Stimulated activated CD8-positive, alpha-beta memory T cell treated with anti-CD3 and anti-CD28 coated beads, Interleukin-15, amount 100 ng/mL, for 1 hour (primary cell): ENCODE results near the gene TCF7.

ENCODE experiments used
- DNase-seq: peaks from one replicate; pipeline ENCODE4 v3.0.0-alpha.2; 2020; ENCODE audit warnings: low read depth

The TCF7 gene

DNA sequence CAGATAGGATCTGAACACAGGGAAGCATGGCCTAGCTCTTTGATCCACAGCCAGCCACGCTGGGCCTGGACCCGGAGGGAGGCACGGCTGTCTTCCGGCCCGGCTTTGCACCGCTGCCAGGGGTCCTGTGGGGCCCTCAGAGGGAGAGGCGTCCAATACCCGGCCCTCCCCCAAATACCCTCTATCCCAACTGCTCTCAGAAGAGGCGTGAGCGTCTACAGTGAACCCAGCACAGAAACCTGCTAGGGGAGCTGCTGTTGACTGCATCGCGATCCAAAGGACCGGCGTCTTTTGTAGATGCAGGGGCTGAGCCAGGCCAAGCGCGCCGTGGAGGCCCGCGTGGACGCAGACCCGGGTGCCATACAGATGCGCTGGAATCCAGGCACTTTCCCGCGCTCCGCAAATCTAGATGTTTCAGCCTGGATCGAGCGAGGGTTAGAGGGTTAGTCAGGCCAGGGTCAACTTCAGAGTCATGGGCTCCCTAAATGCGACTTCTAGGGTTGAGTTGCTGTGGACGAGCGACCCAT is 1.1 kb upstream of the TCF7 start:
- DNase-seq: no peak

DNA sequence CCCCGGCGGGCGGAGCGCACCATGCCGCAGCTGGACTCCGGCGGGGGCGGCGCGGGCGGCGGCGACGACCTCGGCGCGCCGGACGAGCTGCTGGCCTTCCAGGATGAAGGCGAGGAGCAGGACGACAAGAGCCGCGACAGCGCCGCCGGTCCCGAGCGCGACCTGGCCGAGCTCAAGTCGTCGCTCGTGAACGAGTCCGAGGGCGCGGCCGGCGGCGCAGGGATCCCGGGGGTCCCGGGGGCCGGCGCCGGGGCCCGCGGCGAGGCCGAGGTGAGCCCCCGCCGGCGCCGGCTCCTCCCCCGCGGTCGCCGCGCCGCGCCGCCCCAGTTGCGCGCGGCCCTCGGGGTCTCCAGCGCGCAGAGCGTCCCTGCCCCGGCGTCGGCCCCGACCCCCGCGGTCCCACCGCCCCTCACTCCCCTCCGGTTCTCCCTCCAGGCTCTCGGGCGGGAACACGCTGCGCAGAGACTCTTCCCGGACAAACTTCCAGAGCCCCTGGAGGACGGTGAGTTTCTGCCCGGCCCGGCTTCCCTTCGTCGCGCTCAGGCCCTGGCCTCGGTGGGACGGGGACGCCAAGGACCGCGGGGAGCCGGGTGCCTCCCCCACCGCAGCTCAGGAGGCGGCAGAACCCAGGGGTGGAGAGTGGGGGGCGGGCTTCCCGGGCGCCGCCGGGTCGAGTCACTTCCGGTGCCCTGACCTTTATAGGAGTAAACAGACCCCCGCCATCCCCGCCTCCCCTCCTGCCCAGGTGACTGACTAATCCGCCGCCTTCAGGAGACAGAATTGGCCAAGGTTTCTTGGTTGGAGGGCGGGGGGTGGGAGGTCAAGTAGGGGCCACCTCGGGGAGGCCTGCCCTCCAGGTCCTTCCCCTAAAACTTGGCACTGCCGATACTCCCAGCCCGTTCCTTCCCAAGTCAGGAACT is 665 bp downstream of the TCF7 start:
- no peak for DNase-seq

DNA sequence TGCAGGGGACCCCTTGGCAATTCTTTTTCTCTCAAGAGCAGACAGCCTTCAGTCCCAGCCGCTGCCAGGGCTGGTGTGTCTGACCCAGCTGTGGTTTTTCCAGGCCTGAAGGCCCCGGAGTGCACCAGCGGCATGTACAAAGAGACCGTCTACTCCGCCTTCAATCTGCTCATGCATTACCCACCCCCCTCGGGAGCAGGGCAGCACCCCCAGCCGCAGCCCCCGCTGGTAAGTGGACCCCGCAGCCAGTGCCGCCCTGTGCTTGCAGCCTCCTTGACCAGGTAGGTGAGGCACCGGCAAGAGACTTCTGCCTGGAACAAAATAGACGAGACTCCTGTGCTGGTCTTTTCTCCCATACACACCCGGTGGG is 1.3 kb downstream of the TCF7 start:
- no peak for DNase-seq

DNA sequence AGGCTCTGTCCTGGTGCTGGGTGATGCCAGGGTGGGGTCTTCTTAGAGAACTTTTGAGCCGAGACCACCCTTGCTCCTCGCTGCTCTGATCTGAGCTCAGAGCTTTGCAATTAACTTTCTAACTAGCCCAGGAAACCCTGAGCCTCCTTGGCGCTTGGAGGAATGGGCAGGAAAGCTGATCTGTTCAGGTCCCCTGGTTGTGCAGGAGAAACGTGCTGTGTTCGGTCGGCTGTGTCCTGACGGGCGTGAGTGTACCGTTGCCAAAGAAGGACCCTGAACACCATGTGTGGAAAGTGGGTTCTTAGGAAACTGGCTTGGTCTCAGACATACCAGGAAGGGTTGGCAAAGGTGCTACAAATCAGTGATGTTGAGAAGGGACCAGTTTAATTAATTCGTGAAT is 1.8 kb downstream of the TCF7 start:
- DNase-seq: no peak

DNA sequence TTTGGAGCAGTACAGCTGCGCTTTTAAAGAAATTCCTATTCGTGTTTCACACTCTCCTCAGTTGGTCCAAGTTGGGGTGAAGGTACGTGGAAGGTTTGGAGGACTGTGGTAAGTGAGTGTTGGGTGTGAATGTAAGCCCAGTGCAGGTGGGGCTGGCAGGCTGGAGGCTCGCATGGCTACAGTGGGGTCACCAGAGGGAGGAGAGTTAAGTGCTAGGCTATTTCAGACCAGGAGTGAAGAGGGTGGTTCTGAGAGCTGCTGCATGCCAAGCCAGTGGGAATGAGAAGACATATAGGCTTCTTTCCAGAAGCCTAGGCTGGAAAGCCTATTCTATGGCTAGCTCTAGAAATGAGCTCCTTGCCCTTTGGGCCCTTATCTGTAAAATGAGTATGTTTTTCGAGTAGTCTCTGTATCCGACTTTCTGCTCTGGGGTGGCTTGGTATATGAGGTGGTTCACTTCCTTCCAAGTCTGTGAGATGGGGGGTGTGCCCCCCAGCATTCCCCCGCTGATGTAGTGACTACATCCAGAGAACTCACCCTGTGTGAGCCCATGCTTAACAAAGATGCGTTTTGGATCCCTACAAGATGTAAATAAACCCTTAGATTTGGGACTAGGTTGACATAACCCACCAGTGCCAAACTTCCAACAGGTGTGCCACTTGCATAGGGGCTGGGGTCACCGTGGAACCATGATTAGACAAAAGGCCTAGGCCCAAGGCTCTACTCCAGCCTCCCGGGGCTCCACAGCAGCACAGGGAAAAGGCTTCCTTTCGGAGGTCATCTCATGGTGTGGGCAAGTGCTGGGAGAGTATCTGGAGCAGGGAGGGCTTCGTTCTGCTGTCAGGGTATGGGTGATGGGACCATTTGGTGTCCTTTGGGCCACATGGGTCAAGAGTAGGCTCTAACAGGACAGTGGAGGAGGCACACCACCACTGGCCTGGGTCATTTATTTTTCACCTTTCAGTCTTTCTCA is 2.6 kb downstream of the TCF7 start:
- no peak for DNase-seq

GRCh38 chr5:134118212-134118835 is 3.8 kb downstream of the TCF7 start:
- no peak for DNase-seq

DNA sequence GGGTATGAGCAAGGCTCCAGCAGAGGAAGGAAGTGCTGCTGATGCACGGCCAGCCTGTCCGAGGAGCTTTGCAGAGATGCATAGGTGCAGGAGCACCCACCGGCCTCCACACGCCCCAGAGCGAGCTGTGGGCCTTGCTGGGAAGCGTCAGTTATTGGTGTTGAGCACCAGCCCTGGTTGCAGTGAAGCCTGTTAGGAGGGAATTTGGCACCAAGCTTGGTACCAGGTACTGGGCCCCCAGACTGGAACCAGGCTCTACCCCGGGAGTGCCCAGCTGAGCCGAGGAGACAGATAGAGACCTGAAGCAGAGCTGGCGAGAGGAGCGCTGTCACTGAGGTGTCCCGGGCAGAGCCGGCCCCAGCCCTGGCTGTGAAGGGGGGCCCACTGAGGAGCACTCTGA is 5.2 kb downstream of the TCF7 start:
- DNase-seq: no peak

GRCh38 chr5:134120386-134121138 is 6.1 kb downstream of the TCF7 start:
- no peak for DNase-seq

- no peak for DNase-seq
These were observed 8.0 kb downstream of the TCF7 start for GRCh38 chr5:134122530-134122929.

- no peak for DNase-seq
These were observed 8.9 kb downstream of the TCF7 start for GRCh38 chr5:134123360-134123759.

- DNase-seq: no peak
These were observed 10.0 kb downstream of the TCF7 start for GRCh38 chr5:134124289-134125038.

- no peak for DNase-seq
These were observed 10.8 kb downstream of the TCF7 start for GRCh38 chr5:134125039-134126015.

DNA sequence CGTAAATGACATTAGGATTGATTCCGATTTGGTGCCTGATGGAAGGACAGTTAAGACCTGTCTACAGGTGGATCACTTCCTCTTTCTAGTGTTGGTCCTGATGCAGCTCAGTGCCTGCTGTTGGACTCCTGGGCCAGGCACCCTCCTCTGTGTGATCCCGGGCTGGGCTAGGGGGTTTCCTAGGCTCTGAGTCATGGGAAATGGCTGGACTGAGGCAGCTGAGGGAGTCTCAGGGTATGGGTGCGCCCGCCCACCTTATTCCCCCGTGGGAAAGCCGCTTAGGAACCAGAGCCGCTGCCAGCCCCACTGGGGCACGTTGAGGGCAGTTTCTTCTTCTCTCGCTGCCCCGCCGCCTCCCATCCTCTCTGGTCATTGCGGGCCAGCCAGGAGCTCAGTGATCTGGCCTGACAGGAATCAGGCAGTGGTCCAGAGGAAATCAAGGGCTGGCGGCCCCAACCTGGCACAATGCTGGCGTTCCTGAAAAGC is 12.9 kb downstream of the TCF7 start:
- DNase-seq: no peak

GRCh38 chr5:134127988-134128647 is 13.6 kb downstream of the TCF7 start:
- DNase-seq: no peak

DNA sequence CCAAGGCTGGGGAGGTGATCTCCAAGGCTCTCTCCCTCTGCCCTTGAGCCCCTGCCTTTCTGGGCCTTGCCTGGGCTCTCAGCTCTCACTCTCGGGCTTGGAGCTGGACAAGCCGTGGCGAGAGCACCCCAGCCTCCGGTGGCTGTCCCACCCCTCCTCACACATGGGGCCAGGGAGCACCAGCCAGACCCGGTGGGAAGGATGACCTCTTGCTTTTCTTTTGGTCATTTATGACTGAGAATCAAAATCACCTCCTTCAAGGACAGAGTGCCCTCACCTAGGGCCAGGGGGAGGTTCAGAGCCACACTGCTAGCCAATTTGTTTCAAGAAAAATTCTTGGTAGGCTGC is 14.1 kb downstream of the TCF7 start:
- no peak for DNase-seq

DNA sequence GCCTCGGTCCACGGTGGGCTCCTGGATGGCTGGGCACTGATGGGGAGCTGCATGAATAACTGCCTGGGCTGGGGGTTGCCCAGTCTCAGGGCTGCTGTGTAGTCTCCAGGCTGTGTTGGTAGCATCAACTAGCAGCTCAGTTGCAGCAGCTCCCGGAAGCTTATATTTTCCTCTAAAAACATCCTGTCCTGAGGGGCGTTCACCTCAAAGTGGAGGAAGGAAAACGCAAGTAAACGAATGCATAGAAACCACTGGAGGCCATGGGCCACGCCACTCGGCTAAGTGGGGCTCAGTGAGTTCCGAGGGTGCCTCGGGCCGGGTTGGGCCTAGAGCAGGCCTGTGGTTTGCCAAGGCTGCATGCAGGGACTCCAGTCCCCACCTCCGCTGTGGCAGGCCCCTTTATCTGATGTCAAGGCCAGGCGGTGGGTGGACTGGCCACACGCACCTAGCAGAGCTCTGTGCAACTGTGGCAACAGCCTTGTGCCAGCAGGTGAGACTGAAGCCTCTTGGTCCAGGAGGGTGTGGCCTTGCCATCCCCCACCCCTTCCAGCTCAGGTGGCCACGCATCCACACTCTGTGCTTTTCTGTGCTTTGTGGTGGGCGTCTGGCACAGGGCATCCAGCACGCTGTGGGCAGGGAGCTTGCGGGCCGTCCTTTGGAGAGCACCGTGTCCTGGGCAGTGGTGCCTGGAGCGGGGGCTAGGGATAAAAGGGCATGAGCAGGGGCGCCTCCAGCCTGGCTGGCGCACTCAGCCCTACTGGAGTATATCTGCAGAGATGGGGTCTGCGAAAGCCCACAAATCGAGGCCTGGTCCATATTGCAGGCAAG is 15.1 kb downstream of the TCF7 start:
- DNase-seq: no peak

GRCh38 chr5:134130239-134130945 is 15.9 kb downstream of the TCF7 start:
- no peak for DNase-seq
